Urinary bladder (tissue), 4 donors: ENCODE data around the gene PTPRA. TPM values are rescaled to one million over a fixed set of nuclear protein-coding genes. Genes with fewer than 3 reads are reported as not detected.
A peak's percentile ranks its signal among the peaks of the same experiment; 100 is the strongest.
"Not testable (repeated sequence)": the region's sequence is repeated elsewhere in the genome, so short reads cannot be mapped to it uniquely, and the experiment has no call there.

Experiments
- DNase-seq: peaks from one replicate; pipeline ENCODE4 v3.0.0-alpha.2; 2015; ENCODE audit errors: extremely low spot score
- H3K27ac ChIP-seq: one replicate; pipeline ENCODE4 v1.5.1; 2013; ENCODE audit warnings: low read depth, mild to moderate bottlenecking, moderate library complexity
- H3K36me3 ChIP-seq: one replicate; pipeline ENCODE4 v1.6.1; 2013; ENCODE audit warnings: mild to moderate bottlenecking, moderate library complexity; ENCODE audit not compliant: insufficient read depth
- H3K4me1 ChIP-seq: one replicate; pipeline ENCODE4 v1.6.1; 2013; ENCODE audit warnings: mild to moderate bottlenecking, moderate library complexity; ENCODE audit not compliant: insufficient read depth
- H3K4me3 ChIP-seq: one replicate; pipeline ENCODE4 v1.5.1; 2013; ENCODE audit warnings: low read depth, low read length
- WGBS: extraction: QIAGEN DNeasy Blood & Tissue Kit; methylation state at CpG from one replicate; pipeline ENCODE4 v1.1.7; 2013; 5-methylcytosine and 5-hydroxymethylcytosine counted together
- polyA plus RNA-seq: library from polyadenylated mRNA; stranded (reverse); fragments of 200-250 nt; gene quantifications from one replicate; pipeline ENCODE4 v1.2.3, GENCODE V29; 2013
- total RNA-seq: library from RNA; depleted of rRNA; stranded (reverse); fragments of >200 nt; gene quantifications from one replicate; pipeline ENCODE4 v1.2.3, GENCODE V29; 2014
- donor health status: healthy with polysubstance abuse.
- donor health status: healthy.

Gene PTPRA, protein sequence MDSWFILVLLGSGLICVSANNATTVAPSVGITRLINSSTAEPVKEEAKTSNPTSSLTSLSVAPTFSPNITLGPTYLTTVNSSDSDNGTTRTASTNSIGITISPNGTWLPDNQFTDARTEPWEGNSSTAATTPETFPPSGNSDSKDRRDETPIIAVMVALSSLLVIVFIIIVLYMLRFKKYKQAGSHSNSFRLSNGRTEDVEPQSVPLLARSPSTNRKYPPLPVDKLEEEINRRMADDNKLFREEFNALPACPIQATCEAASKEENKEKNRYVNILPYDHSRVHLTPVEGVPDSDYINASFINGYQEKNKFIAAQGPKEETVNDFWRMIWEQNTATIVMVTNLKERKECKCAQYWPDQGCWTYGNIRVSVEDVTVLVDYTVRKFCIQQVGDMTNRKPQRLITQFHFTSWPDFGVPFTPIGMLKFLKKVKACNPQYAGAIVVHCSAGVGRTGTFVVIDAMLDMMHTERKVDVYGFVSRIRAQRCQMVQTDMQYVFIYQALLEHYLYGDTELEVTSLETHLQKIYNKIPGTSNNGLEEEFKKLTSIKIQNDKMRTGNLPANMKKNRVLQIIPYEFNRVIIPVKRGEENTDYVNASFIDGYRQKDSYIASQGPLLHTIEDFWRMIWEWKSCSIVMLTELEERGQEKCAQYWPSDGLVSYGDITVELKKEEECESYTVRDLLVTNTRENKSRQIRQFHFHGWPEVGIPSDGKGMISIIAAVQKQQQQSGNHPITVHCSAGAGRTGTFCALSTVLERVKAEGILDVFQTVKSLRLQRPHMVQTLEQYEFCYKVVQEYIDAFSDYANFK
- total RNA-seq = 139 TPM
- 52.6 TPM for polyA plus RNA-seq

- peak; percentile 75 for DNase-seq
- Histone ChIP-seq H3K4me3 (peak within 1 kb of the TSS; percentile 98), H3K4me1 (no peaks in the 10 kb centered on the region), H3K36me3 (no peaks in the 10 kb centered on the region), H3K27ac (peak within 1 kb of the TSS; percentile 72)
- WGBS = under 1% methylated on average over 83 of the region's 83 CpGs
These were observed at the start of gene PTPRA for GRCh38 chr20:2873010-2873746. PTPRA (plus strand) TSS chr20:2873481; CDS start chr20:2964278, 90,797 bp downstream.

DNA sequence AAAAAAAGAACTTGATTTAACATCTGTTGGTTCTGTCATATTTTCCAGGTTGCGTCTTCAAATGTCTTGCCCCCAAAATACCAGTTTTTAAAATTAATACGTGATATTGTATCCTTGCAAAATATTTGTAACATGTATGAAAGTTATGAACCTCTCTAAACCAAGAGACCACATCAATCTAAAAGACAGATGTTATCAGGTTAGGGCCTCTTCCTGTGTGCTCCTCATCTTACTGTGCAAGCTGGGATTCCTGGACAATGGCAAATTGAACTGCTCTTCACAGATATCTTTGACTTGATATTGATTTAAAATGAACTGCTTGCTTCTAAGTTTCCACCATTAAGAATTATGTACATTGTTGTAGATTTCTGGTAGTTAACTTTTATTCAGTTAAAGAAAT is 47.5 kb upstream of the PTPRA start:
- no peak for DNase-seq
- H3K27ac ChIP-seq = no peak overlapping the region
- 83% methylated on average over 2 of the region's 2 CpGs for WGBS

DNA sequence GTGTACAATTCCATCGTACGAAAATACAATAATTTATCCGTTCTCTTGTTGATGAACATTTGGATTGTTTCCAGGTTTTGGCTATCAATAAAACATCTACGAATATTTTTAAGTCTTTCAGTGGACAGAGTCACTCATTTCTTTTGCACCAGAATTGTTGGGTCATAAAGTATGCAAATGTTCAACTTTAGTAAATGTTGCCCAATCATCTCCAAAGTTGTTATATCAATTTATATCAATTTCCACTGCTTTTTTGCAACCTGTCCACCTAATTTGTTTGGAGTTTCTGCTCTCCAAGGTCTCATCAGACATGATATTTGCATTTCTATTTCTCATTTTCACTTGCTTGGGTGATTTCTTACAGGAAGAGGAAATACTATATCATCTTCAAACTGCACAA is 46.6 kb upstream of the PTPRA start:
- Histone ChIP-seq H3K4me3 (no peak overlapping the region), H3K27ac (no peak overlapping the region), H3K4me1 (no peaks in the 10 kb centered on the region), H3K36me3 (no peaks in the 10 kb centered on the region)
- 83% methylated on average over 4 of the region's 4 CpGs for WGBS
- DNase-seq = no peak

More for the DNA sequence above, 47.5 kb upstream of the PTPRA start:
- Histone ChIP-seq H3K36me3 (no peaks in the 10 kb centered on the region), H3K4me3 (no peak overlapping the region), H3K4me1 (no peaks in the 10 kb centered on the region)

GRCh38 chr20:2829376-2829775 is 43.9 kb upstream of the PTPRA start:
- H3K36me3 ChIP-seq = no peaks in the 10 kb centered on the region
- no peak overlapping the region for H3K4me3 ChIP-seq
- DNase-seq = no peak
- WGBS = 64% methylated on average over 6 of the region's 6 CpGs
- no peaks in the 10 kb centered on the region for H3K4me1 ChIP-seq
- no peak overlapping the region for H3K27ac ChIP-seq

DNA sequence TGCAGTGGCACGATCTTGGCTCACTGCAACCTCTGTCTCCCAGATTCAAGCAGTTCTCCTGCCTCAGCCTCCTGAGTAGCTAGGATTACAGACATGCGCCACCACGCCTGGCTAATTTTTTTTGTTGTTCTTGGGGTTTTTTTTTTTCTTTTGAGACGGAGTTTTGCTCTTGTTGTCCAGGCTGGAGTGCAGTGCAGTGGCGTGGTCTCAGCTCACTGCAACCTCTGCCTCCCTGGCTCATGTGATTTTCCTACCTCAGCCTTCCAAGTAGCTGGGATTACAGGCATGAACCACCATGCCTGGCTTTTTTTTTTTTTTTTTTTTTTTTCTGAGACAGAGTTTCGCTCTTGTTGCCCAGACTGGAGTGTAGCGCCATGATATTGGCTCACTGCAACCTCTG is 42.1 kb upstream of the PTPRA start:
- H3K4me3 ChIP-seq, H3K4me1 ChIP-seq, H3K36me3 ChIP-seq, DNase-seq, H3K27ac ChIP-seq: not testable (repeated sequence)
- 85% methylated on average over 7 of the region's 7 CpGs for WGBS

DNA sequence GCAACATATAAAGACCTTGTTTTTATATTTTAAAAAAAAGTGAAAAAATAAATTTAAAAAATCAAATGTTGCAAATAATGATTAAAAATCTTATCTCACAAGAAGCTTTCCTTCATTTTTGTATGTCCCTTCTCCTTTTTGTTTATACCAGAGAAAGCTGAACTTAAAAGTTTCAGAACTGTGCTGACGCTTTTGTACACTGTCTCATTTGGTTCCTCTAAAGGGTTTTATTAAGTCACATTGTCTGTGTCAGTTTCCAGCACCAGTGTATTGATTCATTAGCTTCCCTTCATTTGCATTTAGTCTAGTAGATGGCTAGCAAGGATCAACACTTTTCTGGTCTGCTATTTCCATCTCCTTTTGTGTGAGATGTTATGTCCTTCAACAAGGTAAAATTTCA is 39.5 kb upstream of the PTPRA start:
- WGBS = 91% methylated on average over 1 of the region's 1 CpG
- H3K36me3 ChIP-seq = no peaks in the 10 kb centered on the region
- no peak for DNase-seq

DNA sequence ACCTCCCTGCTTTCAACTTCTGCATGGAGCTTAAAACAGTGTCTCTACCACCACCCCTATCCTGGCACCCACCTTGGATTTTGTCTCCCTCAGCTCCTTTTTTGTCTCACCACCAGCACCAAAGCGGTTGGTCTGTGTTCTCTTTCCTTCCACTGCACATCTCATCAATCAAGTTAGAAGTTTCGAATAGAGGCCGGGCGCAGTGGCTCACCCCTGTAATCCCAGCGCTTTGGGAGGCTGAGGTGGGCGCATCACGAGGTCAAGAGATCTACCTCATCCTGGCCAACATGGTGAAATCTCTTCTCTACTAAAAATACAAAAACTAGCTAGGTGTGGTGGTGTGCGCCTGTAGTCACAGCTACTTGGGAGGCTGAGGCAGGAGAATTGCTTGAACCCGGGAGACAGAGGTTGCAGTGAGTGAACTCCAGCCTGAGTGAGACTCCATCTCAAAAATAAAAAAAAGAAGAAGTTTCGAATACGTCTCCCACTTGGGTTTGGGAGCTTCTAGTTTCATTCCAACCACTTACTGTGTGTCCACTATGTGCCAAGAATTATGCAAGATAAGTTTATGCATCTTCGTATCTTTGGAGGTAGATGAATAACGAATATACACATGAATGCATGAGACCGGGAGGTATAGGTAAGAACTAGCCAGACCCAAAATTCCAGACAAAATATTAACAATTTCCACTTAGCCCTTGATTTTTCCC is 38.7 kb upstream of the PTPRA start:
- 95% methylated on average over 14 of the region's 14 CpGs for WGBS
- no peak overlapping the region for H3K4me3 ChIP-seq
- H3K36me3 ChIP-seq = no peaks in the 10 kb centered on the region
- H3K4me1 ChIP-seq = no peaks in the 10 kb centered on the region
- H3K27ac ChIP-seq = no peak overlapping the region
- DNase-seq = no peak

More for the DNA sequence above, 39.5 kb upstream of the PTPRA start:
- Histone ChIP-seq H3K4me1 (no peaks in the 10 kb centered on the region), H3K4me3 (no peak overlapping the region), H3K27ac (no peak overlapping the region)

- Histone ChIP-seq H3K4me1 (no peaks in the 10 kb centered on the region), H3K27ac (no peak overlapping the region)
- 88% methylated on average over 6 of the region's 6 CpGs for WGBS
These were observed 37.9 kb upstream of the PTPRA start for GRCh38 chr20:2835331-2835796.

GRCh38 chr20:2836035-2836434 is 37.2 kb upstream of the PTPRA start:
- Histone ChIP-seq H3K4me3 (no peak overlapping the region), H3K4me1 (no peaks in the 10 kb centered on the region), H3K27ac (no peak overlapping the region), H3K36me3 (no peaks in the 10 kb centered on the region)
- DNase-seq = no peak
- WGBS = 84% methylated on average over 5 of the region's 5 CpGs

More at GRCh38 chr20:2835331-2835796, 37.9 kb upstream of the PTPRA start:
- no peak overlapping the region for H3K4me3 ChIP-seq
- H3K36me3 ChIP-seq = no peaks in the 10 kb centered on the region
- DNase-seq = no peak

DNA sequence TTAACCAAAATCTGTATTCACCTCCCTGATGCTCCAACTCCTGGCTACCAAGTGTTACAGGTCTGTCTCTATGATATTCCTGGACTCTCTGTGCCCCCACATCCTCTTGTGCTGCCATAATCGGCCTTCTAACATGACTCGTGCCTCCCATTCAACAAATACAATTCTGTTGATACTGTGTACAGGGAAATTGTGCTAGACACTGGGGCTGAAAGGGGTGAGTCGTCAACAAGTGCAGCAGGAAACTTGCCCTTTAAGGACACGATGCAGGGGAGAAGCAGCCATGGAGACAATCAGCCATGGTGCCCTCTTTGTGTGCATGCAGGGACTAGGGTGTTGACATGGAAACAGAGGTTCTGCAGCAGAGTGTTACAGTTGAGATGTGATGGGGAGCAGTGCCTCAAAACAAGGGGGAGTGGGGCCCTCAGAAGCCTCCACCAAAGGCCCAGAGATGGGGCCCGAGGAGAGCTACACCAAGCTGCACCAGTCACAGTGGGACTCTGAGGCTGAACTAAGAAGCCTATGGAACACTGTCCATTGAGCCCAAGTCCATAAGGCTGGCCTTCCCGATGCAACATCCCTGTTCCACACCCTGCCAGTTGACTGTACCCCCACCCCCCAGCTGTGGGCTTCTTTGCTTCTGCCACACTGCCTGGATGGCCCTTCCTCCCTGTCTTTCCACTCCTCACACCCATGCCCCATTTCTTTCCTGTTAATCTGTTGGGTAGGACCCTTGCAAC is 35.9 kb upstream of the PTPRA start:
- Histone ChIP-seq H3K4me3 (no peak overlapping the region), H3K27ac (no peak overlapping the region), H3K36me3 (no peaks in the 10 kb centered on the region), H3K4me1 (no peaks in the 10 kb centered on the region)
- 91% methylated on average over 6 of the region's 6 CpGs for WGBS
- no peak for DNase-seq

DNA sequence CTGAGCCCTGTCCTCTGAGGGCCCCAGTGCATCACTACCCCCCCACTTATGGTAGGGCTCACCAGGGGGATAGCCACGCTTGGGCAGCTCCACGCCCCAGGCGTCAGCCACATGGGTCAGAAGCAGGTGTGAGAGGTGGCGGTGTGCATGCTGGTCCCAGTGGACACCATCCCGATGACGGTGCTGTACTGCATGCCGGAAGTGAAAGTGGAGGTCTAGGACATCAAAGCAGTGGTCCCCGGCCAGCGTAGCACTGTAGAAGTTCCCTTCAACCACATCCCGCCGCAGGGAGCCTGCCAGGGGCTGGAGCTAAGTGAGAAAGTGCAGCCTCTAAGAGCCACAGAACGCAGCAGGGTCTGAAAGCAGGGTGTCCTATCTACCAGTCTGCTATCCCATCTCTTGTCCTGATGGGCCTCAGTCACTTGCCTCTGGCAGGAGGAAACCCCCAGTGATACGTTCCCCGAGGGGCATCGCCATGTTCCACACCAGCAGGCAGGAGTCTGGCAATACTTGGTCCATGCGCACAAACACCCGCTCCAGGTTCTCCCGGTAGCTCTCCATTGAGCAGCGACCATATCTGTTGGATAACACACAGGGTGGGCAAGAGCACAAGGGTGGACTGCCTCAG is 35.0 kb upstream of the PTPRA start:
- Histone ChIP-seq H3K4me3 (no peak overlapping the region), H3K4me1 (no peaks in the 10 kb centered on the region), H3K36me3 (no peaks in the 10 kb centered on the region), H3K27ac (no peak overlapping the region)
- 95% methylated on average over 19 of the region's 19 CpGs for WGBS
- no peak for DNase-seq
